GM21619 (cell line): ENCODE results near the gene UNC79.
A peak's percentile ranks its signal among the peaks of the same experiment; 100 is the strongest.
"Not testable (repeated sequence)": the region's sequence is repeated elsewhere in the genome, so short reads cannot be mapped to it uniquely, and the experiment has no call there.

Source experiments
- ATAC-seq: cut with Tn5 transposase; IDR thresholded peaks from one replicate; pipeline ENCODE4 v1.9.1; 2021; ENCODE audit not compliant: unreplicated experiment

UNC79 gene

DNA sequence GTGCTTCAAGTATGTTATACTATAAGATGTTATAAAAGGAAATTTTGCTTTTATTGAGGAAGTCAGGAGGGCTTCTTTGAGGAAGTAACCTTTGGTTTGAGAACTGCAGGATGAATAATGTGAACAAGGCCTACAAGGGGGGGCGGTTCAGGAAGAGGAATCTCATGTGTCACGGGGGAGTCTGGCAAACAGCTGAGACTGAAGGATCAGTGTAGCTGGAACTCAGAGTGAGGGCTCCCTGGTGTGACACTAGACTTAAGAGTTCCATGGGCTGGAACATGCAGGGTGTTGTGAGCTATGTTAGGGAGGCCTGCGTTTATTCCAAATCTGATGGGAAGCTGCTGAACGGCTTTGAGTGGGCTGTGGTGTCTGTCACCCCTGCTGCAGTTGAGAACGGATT lies 62.3 kb downstream of the UNC79 start:
- ATAC-seq = no peak

DNA sequence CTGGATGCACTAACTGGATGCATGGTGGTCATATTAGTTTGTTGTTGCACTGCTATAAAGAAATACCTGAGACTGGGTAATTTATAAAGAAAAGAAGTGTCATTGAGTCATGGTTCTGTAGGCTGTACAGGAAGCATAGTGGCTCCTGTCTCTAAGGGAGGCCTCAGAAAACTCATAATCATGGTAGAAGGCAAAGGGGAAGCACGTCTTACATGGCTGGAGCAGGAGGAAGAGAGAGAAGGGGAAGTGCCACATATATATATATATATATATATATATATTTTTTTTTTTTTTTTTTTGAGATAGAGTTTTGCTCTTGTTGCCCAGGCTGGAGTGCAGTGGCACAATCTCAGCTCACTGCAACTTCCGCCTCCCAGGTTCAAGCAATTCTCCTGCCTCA lies 62.9 kb downstream of the UNC79 start:
- ATAC-seq = not testable (repeated sequence)

DNA sequence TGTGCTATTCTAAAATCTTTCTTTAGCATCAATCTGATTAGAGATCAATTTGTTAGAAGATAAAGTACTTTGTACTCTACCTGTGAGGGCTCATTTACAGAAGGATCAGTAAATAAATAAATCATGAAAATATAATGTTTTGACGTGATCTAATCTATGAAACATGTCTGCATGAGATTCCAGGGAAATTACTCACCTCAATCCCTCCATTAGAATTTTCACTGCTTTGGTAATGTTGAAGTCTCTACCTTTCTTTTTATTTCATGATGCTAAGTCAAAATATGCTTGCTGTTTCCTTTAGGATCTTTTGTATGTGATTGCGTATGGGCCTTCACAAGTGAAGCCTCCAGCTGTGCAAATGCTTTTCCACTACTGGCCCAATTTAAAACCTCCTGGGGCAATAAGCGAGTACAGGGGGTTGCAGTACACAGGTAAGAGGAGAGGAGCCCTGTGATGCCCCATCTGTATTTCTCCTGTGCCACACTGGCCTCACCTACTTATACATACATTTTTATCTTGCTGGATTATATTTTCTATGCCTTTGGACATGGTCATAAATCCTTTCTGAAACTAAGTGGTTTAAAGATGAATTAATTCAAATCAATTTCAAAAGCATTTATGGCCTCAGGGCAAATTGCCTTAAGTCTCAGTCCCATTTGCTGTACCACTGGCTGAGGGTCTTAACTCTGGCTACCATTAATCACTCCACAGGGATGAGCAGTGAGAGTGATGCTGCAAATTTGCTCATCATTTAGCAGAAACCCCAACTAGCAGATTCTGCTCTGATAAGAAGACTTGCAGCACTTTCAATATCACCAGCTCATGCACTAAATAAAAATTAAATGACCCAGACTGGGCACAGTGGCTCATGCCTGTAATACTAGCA lies 66.4 kb downstream of the UNC79 start:
- no peak for ATAC-seq

DNA sequence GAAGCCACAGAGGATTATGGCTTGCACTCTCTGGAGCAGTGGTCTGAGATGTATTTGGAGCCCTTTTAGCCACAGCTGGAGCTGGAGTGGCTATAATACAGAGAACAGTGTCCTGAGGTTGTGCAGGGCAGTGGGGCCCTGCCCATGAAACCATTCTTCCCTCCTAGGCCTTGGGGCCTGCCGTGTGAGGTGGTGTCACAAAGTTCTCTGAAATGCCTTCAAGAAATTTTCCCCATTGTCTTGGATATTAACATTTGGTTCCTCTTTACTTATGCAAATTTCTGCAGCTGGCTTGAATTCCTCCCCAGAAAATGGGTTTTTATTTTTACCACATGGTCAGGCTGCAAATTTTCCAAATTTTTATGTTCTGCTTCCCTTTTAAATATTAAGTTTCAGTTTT lies 79.3 kb downstream of the UNC79 start:
- no peak for ATAC-seq

DNA sequence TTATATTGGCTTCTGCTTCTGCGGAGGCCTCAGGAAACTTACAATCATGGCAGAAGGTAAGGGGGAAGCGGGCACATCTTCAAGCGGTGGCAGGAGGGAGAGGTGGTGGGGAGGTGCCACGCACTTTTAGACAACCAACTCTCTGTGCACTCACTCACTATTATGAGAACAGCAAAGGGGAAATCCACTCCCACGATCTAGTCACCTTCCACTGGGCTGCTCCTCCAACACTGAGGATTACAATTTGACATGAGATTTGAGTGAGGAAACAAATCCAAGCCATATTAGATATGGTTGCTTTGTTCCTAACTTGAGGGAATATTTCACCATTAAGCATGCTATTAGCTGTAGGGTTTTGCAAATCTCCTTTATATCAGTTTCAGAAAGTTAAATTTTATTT lies 80.3 kb downstream of the UNC79 start:
- ATAC-seq = no peak

DNA sequence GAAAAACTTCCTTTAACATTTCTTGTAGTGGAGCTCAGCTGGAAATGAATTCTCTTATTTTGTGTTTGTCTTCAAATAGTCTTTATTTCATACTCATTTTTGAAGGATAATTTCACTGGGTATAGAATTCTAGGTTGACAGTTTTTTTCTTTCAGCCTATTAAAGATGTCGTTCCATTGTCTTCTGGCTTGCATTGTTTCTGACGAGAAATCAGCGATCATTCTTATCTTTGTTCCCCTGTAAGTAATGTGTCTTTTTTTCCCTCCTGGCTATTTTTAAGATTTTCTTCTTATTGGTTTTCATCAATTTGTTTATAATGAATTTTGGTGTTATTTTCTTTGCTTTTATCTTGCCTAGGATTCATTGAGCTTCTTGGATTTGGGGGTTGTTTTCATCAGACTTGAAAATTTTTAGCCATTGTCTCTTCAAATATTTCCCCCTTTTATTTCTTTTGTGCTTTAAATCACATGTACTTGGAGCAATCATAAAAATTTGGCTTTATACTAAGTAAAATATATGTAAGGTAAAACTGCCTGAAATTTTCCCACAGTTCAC lies 89.4 kb downstream of the UNC79 start:
- ATAC-seq = no peak

DNA sequence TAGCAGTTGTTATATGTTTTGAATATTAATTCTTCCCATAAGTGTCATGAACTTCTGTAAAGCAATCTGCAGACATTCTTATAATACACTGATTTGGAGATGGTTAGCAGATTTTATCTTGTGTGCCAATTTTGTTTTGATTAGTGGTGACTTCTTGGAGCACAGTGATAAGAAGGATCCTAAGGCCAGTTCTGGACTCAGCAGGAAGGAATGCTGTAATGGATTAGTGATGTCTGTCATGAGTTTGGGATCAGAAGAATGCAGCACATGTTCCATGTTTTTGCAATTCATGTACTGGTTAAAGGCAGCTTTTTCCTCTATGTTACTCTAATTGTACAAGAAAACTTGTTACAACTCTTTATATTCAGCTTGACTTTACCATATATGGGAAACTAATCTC lies 91.5 kb downstream of the UNC79 start:
- ATAC-seq = no peak

DNA sequence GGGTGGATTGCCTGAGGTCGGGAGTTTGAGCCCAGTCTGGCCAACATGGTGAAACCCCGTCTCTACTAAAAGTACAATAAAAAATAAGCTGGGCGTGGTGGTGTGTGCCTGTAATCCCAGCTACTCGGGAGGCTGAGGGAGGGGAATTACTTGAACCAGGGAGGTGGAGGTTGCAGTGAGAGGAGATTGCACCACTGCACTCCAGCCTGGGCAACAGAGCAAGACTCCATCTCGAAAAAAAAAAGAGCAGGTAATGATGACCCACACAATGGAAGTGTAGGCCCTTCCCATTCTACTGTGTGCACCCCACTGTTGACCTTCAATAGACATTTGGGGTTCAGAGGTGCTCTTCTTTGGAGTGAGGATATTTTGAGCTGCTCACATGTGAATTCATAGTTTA lies 94.5 kb downstream of the UNC79 start:
- ATAC-seq = not testable (repeated sequence)

DNA sequence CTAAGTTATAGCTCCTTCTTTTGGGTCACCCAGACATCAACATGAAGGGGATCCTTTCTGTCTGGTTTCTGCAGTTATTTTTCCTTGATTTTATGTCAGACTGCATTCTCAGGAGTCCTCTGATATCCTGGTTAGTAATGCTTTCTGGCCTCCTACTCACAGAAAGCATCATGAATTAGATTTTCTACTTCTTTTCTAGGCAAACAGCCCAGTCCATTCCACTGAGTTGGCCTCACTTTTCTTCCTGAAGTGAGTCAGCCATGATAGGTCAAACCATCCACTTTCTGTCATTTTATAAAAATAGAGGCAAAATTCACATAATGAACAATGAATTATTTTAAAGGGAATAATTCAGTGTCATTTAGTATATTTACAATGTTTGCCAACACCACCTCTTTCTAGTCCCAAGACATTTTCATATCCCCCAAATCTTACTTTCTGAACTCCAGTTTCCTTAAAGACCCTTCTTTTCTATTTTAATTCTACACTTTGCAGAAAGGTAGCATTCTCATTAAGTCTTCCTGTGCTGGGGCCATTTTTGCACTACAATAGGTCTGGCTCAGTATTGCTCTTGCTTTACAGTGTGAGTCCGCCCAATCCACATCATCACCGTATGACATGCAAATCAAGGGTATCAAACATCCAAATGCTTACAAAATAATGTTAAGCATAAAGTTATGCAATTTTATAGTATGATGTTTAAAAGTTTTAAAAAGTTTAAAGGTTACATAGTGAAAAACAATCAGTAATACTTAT lies 95.1 kb downstream of the UNC79 start:
- no peak for ATAC-seq

DNA sequence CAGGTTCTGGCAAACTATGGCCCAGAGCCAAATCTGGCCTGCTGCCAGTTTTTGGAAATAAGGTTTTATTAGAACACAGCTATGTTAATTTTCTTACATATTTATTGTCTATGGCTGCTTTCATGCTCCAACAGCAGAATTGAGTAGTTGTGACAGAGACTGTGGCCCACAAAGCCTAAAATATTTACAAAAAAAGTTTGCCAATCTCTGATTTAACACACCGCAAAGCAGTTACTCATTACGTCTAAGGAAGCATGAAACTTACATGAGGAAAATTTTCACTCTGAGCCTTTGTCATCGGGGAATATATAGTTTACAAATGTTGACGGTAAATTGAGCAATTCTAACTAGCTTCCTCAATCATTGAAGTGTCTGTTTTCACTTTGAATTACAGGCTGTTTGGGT lies 96.5 kb downstream of the UNC79 start:
- no peak for ATAC-seq

DNA sequence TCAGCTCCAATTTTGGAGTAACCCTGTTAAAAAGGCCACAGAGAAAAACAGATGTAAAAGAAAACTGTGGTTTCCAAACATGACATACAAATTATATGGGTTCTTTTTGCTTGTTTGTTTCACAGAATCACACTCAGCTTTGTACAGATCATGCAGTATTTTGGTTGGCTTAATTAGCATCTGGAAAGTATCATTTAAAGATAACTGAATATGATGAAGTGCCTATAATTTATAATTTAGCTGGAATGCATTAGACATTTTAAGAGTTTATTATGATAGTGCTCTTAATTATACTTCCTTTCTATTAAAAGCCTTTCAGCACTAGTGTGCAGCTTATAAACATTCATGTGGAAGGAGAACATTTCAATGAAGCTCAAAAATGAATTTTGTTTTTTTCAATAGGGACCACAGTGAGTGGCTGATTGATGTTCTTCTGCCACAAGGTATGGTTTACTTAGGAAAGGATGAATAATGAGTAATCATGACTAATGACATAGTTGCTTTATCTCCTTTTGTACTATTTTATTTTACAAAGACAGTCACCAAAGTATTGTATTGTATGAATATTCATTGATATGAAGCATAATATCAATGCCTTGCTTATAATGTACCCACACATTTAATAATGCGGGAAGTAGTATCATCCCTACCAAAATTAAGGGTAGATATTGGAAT lies 98.3 kb downstream of the UNC79 start:
- no peak for ATAC-seq

DNA sequence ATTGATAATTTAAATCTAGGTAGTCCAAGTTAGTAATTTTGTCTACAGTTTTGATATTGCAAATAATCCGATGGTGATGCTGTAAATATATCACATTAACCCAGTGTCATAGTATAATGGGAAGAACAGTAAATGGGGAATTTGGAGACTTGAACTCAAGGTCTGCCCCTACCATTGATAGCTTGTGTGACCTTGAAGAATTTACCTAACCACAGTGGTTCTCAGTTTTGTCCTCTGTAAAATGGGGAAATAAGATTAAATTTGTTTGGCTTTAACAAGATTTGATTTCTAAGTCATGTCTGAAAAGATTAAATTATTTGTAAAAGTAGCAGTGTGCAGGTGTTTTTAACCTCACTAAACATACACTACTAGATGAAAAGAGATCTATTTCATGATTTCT lies 100.9 kb downstream of the UNC79 start:
- no peak for ATAC-seq

DNA sequence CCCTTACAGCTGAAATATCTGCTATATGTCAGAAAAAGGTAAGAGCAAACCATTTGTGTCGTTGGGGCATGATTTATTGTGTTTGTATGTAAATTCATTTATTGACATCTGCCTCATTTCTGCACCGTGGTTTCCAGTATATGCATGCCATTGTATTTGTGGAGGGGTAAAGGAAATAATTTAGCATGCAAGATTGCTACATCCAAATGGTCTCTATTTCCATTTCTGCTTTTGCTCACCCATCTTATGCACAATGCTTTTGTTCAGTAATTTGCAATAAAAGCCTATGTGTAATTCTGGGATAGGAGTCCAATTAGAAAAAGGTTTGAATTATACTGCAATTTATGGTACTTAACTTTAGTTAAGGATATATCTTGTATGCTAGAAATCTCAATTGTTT lies 101.8 kb downstream of the UNC79 start:
- no peak for ATAC-seq

DNA sequence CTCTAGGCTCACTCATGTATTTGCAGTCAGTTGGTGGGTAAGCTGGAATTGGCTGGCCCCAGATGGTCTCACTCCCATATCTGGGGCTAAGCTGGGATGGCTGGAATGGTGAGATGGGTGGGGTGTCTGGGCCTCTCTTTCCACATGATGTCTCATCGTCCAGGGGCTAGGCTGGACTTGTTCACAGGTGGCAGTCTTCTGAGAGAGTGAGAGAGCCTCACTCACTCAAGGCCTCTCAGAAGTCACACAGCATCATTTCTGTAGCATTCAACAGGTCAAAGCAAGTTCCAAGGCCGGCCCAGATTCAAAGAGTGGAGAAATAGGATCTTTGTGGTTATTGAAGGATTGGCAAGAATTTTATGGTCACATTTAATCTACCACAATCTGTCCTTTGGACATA lies 102.7 kb downstream of the UNC79 start:
- peak; percentile 28 for ATAC-seq

DNA sequence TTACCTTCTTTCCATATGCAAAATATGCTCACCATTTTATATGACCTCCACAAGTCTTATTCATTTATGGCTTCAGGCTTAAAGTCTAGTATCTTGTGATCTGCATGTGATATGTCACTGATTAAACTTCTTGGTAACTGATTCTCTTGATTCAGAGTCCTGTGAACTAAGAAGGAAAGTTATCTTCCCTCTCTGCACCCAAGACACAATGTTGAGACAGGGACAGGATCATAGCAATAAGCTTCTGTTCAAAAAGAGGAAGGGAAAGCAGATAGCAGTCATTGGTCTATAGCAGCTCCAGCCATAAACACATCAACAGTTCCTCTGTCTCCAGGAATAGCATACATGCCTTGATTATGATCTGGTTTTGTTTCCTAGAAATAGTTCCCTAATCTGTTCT lies 103.1 kb downstream of the UNC79 start:
- ATAC-seq = peak; percentile 86

DNA sequence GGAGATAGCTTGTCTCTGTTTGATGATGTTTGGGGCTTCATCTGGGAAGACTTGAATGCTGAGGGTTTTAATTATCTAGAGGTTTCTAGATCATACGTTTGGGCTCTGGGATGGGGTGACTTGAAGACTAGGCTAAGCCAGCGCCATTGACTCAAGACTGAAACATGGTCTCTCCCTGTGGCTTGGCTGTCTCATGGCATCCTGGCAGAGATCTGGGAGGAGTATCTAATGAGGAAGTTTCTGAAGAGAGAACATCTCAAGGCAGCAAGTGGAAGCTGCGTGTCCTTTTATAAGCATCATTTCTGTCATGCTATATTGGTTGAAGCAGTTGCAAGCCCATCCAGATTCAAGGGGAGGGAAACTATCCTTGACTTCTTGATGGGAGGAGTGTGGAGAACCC lies 104.8 kb downstream of the UNC79 start:
- ATAC-seq = no peak

DNA sequence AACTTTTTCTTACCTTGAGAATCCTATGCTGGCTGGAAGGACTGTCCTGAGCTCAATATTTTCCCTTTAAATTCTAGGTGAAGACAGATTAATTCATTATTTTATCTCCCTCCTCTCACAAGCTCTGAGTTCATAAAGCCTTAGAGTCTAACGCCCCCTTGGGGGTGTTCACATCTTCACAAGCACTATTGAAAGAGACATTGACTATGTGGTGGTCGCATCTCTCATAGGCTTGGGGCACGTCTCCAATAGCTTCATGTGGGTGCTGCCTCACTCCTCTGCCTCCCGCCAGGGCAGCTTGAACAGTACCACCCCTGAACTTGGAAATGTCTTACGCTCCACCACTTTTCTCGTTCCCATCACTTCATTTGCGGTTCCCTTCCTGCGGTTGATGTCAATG lies 106.2 kb downstream of the UNC79 start:
- no peak for ATAC-seq

DNA sequence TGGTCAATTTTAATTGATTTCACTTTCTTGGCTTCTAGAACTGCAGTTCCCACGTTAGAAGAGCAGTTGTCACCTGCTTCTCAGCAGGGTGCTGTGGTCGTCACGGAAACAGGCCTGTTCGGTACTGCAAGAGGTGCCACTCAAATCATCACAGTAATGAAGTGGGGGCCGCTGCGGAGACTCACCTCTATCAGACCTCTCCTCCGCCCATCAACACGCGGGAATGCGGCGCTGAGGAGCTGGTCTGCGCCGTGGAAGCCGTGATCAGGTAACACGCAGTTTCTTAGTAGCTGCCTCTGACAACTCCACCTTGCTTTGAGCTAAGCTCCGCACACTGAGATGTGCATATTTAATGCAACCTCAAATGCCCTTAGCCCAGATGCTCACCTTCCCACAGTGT lies 107.2 kb downstream of the UNC79 start:
- no peak for ATAC-seq

DNA sequence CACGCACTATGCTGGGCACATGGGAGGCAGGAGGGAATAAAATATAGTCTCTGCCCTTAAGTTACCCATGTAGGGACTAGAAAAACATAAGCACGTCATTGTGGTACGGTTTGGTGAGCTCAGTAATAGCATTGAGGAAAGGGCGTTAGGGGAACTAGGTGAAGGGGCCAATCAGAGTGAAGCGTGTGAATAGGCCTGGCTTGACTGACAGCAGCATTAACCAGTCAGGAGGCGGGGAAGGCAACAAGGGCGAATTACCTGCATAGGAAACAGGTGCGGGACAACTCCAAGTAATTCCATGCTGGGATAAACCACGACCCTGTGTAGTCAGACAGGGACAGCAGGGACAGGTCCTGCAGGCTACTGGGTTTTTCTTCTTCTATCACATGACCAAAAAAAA lies 107.7 kb downstream of the UNC79 start:
- ATAC-seq = no peak

DNA sequence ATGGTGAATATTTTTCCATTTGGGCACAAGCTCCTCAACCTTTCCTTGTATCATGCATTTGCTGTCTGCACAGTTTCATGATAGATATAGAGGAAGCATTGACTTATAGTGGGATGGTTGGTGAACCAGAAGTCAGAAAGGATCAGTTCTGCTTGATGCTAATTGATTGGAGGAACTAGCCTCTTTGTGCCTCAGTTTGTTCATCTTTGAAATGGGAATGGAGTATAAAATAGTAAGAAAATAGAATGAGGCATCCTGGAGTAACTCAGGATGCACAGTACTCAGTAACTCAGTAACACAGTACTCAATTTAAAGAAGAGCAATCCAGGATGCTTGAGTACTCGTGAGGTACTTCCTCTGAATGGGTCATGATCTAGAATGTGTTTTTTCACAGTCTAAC lies 109.5 kb downstream of the UNC79 start:
- no peak for ATAC-seq

DNA sequence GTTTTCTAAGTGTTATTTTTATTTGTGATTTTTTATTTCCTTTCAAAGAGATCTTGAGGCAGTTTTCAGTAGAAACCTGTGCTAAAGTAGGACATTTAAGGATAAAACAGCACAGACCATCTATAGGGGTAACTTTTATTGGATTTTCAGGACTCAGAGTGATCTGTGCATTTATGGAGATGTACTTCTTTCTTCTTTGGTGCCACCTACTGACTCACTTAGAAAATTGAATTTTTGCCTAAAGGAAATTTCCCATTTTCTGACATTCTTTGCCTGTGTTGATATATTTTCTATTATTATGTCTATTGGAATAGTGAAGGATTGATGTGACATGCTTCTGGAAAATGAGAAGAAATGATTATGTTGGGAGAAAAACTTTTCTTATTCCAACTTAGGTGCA lies 113.0 kb downstream of the UNC79 start:
- ATAC-seq = no peak

DNA sequence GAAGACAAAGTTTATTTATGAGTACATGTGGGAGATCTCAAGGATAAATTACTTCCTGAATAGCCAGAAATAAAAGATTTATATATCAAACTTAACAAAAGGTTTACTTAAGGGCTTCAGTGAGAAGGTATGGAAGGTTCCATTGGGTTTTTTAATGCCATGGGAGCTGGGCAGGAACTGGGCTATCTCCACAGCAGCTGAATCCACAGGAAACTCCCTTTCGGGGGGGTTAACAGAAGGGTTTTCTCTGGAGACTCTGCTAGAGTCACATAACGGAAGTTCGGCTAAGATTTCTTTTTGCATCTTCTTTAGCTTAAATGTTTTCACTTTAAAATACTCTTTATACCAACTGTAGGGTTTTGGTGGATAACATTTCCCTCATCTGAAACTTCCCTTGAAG lies 113.5 kb downstream of the UNC79 start:
- no peak for ATAC-seq
